Eye (tissue), 1 donor: ENCODE data around the gene IRS1.
"Not testable (repeated sequence)": the region's sequence is repeated elsewhere in the genome, so short reads cannot be mapped to it uniquely, and the experiment has no call there.

ENCODE experiments used
- DNase-seq: peaks from one replicate; pipeline ENCODE4 v3.0.0-alpha.2; 2015

The IRS1 gene

GRCh38 chr2:226799211-226799975 lies at the start of gene IRS1:
Gene IRS1, minus strand, starts transcription at chr2:226799820. Its CDS starts 1,082 bp downstream, at chr2:226798738.
- peak; percentile 93 for DNase-seq

DNA sequence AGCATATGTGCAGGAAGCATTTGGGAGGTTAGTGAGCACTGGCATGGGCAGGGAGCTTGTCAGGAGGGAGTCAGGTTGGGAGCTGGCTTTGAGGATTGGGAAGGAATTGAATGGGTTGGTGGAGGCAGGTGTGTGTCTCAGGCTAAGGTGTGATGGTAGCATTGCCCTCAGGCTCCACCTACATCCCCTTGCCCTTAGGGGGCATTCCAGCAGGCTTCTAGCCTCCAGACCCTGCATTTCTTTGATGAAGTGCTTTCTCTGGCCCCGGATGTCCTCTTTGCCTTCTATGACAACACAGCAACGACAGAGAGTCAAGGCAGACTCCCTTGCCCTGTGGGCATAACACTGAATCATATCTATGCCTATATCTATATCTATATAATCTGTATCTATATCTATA lies 49.7 kb upstream of the IRS1 start:
- DNase-seq, result no peak

DNA sequence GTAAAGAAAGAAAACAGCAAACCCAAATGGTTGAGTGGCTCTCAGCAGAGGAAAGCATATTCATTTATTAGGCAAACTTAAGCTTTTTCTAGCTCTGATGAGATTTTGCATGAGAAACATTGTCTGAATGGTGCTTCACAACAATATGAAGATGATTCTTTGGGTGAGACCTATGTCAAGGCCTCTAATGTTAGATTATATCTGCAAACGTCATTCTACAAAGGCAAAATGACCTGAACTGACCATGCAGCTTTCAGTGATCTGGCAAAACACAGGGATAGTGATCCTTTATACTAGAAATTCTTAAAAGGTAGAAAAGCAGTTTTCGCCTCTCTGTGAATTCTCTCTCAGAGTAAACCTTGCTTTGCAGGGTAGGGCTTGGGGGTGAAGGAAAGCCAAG lies 47.9 kb upstream of the IRS1 start:
- DNase-seq, result no peak

DNA sequence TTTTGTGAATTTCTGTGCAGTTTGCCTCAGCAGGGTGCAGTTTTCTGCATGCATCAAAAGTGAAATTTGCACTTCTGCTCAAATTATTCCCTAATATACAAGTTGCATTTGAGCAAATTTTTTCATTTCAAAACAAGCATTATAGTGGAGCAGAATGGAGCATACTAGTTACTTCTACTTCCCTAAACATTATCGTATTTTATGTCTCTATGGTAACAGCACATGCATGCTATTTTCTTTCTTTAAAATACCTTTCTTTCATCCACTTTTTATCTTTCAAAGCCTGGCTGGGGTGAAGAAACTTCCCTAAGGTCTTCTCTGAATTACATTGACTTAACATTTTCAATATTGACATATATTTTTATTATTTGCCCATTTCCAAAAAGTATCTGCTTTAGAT lies 47.5 kb upstream of the IRS1 start:
- no peak for DNase-seq

DNA sequence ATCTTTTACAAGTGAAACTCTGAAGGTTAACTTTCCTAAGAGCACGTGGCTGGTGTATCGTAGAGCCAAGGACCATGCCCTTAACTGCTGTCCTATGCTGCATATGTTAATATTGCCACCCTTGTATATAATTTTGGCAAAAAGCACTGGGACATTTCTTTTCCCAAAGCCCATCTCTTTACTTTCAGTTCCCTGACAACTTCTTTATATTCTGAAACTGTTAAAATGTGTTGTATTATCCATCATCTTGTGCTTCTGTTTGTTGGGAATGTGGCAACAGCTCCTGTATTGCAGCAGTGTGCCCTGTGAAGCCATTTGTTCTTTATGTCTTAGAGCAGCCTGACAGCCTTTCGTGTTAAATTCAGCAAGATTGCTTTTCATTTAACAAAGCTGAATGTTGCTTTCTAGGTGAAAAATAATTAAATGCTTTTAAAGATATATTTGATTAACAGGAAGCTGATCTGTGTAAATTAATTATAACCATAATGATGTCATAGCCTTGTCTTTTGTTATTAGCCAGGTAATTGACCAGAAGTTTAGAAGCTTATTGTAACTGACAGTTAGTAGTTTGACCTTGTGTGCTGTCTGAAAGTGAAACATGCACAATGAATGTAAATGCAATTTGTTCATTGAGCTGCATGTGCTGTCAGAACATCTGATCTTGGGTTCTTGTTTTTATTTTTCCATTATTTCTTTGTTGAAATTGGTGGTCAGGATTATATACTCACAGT lies 45.9 kb upstream of the IRS1 start:
- DNase-seq, result peak; percentile 89

GRCh38 chr2:226843001-226843400 lies 43.4 kb upstream of the IRS1 start:
- not testable (repeated sequence) for DNase-seq

GRCh38 chr2:226839951-226840350 lies 40.3 kb upstream of the IRS1 start:
- no peak for DNase-seq

DNA sequence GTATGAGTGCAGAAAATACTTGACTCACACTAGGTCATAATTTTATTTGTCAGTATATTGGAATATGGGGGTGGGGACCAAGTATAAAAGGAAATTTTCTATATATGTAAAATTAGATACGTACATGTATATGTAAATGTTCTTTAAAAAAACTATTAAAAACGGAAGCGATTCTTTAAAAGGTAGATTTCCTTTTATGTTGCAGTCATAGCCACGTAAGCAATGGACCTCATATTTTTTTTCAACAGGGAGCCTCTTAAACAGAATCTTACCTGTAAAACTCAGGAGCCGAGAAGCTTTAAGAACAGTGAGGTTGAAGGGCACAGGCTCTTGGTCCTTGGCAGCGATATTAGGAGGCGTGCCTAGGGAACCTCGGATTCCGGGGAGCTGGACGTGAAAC lies 39.5 kb upstream of the IRS1 start:
- no peak for DNase-seq

DNA sequence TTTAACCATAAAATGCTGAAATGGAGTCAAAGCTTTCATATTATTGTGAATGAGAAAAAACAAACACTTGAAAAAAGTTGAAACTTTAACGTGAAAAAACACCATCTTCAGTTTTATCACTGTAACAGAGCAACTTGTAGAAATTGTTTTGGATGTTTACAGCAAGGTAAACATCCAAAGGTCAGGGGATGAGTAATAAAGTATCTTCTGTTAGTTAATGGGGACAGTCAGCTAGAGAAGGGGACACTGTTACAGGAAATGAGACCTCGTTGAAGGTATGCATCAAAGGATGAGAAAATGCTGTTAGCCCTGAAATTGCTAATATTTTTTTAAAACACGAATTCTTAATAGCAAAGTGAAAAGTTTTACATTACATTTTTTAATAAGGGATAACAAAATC lies 39.1 kb upstream of the IRS1 start:
- DNase-seq, result no peak

DNA sequence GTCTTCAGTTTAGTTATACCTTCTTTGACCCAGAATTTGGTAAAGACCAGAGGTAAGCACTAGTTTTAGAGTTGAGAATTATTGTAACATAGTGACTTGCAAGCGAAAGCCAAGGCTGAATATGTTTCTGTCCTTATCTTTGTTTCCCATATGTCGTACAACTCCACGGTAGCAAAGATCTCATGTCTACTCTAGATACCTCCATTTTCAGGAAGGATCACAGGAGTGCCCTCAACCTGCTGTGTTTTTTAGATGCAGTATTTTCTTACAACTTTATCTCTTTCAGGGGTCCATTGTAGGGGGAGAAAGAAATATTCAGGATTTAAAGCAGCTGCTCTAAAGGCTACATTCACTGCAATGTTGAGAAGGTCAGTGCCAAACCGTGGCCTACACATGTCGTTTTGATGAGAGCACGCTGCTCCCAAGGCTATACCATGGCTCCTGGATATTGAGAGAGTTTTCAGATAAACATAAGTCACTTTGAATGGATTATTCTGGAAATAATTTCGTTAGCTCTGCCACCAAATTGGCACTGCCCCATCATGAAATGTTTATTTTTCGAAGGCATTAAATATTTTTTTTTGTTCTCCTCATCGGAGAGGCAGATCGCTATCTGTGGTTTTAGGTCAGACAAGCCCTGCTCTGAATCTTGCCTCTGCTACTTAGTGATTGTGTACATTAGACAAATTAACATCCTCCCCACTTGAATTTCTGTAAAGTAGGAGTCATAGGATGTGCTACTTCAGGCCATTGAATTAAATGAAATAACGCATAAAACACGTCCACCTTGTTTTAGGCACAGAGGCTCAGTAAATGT lies 38.4 kb upstream of the IRS1 start:
- DNase-seq, result no peak

- no peak for DNase-seq
Measured at GRCh38 chr2:226837334-226837733, 37.7 kb upstream of the IRS1 start.

- no peak for DNase-seq
Measured at GRCh38 chr2:226836548-226836885, 36.9 kb upstream of the IRS1 start.

GRCh38 chr2:226835796-226836547 lies 36.4 kb upstream of the IRS1 start, which contains the start of gene RHBDD1:
Gene RHBDD1, plus strand, starts transcription at chr2:226836054. Its CDS starts 28,640 bp downstream, at chr2:226864694.
- peak; percentile 97 for DNase-seq

DNA sequence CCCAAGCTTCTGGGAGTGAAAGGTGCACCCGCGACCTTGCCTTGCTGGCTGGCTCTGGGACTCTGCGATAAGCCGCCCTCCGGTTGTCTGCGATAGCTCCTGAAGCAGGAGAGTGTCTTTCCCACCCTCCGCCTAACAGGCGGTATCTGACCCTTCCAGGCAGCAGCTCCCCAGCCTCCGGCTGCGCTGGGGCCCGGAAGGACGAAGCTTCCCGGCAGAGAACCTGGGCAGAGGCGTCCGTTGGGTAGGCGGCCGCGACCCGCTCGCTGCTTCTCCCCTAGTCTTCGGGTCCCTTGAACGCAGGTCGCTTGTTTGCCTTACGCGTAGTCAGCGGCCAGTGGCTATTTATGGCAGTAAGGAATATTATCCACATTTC lies 35.8 kb upstream of the IRS1 start:
- DNase-seq, result no peak

- not testable (repeated sequence) for DNase-seq
Measured at GRCh38 chr2:226834880-226835279, 35.3 kb upstream of the IRS1 start.

GRCh38 chr2:226832061-226832460 lies 32.4 kb upstream of the IRS1 start:
- DNase-seq, result no peak

DNA sequence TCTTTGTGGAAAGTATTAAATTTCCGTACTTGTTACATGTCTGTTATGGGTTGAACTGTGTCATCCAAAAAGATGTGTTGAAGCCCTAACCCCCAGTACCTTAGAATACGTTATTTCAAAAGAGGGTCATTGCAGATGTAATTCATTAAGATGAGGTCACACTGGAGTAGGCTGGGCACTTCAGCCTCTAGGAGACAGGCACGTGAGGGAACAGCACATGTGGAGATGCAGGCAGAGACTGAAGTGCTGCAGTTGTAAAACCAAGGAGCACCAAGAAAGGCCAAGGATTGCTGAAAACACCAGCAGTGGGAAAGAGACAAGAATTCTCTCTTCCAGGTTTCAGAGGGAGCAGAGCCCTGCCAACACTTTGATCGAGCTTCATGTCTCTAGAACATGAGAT lies 31.6 kb upstream of the IRS1 start:
- no peak for DNase-seq

DNA sequence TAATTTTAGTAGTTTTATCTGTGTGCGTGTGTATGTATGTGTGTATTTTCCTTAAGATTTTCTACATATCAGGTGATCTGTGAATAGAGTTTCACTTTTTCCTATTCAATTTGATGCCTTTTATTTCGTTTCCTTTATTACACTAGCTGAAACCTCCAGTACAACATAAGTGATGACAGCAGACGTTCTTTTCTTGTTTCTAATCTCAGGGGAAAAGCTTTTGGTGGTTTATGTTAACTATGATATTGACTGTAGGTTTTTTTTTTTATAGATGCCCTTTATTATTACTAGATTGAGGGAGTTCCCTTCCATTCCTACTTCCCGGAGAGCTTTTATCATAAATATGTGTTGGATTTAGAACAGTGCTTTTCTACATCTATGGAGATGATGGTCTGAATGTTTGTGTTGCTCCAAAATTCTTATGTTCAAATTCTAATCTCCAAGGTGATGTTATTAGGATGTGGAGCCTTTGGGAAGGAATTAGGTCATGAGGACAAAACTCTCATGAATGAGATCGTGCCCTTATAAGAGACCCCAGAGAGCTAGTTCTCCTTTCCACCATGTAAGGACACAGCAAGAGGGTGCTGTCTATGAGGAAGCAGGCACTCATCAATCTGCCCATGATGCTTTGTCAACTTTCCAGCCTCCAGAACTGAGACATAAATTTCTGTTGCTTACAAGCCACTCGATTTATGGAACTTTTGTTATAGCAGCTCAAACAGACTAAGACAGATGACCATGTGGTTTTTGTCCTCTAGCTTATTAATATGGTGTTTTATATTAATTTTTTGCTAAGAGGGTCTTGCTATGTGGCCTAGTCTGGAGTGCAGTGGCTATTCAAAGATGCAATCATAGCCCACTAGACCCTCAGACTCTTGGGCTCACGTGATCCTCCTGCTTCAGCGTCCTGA lies 30.4 kb upstream of the IRS1 start:
- DNase-seq, result no peak

- no peak for DNase-seq
Measured at GRCh38 chr2:226828191-226828590, 28.6 kb upstream of the IRS1 start.

GRCh38 chr2:226825056-226825455 lies 25.4 kb upstream of the IRS1 start:
- DNase-seq, result no peak

DNA sequence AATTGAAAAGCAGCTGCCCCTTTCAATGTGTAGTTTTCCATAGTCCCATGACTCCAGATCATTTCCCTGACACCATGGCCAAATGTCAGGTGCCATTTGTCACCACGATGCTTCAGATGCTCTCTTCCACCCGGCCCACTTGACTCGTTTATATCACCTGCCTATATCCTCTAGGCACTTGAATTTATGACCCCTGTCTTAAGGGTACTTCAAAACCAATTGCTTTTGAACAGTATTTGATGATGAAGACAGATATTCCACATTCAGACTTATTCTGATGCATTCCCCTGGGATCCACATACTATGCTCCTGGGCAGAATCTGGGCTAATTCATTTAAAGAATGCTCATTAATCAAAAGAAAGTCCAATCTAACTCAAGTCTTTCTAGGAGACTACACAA lies 19.3 kb upstream of the IRS1 start:
- DNase-seq, result peak; percentile 36
